K562 (cell line): ENCODE measurements around the gene EFCAB13.

Experiments
- CREM ChIP-seq: IDR thresholded peaks from 2 replicates; pipeline ENCODE4 v1.6.1; 2014; ENCODE audit warnings: antibody characterized with exemption, low read depth
- EGR1 ChIP-seq: fragments of 450-650 bp; conservative IDR thresholded peaks from 2 replicates; pipeline ENCODE4 v1.6.1; 2017; ENCODE audit warnings: mild to moderate bottlenecking
- EZH2 ChIP-seq: IDR thresholded peaks from 2 replicates; pipeline ENCODE4 v1.6.1; 2012; ENCODE audit warnings: low read depth, mild to moderate bottlenecking, inconsistent platforms, low read length, borderline replicate concordance
- POLR2AphosphoS5 ChIP-seq: IDR thresholded peaks from 2 replicates; pipeline ENCODE4 v1.6.1; 2011; ENCODE audit warnings: mild to moderate bottlenecking, low read depth, low read length, moderate library complexity; ENCODE audit not compliant: control insufficient read depth, insufficient read depth
- XRCC5 ChIP-seq: fragments of 200-400 bp; formaldehyde crosslinking; IDR thresholded peaks from 2 replicates; pipeline ENCODE4 v1.6.1; 2017; ENCODE audit warnings: low read depth, mild to moderate bottlenecking, low read length

DNA sequence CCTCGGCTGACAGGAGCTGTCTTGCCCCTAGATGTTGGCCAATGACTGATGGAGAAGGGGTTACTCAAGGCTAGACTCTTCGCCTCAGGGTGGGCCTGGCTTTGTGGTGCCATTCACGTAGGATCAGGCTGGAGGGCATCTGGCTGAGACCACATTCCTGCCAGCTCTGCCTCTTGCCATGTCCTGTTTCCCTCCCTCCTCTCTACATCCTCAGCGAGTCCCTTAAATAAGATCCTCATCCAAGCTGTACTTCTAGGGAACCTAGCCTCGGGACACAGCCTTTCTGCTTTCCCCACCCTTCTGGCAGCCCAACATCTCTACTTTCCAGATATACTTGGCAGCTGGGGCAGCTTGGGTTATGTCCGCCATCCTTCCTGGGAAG, 27.9 kb upstream of the EFCAB13 start:
- TF ChIP-seq CREM (no peak), EZH2 (no peak), POLR2AphosphoS5 (no peak), EGR1 (no peak), XRCC5 (no peak)
